ENCODE results near the gene JUN.

Gene JUN

DNA sequence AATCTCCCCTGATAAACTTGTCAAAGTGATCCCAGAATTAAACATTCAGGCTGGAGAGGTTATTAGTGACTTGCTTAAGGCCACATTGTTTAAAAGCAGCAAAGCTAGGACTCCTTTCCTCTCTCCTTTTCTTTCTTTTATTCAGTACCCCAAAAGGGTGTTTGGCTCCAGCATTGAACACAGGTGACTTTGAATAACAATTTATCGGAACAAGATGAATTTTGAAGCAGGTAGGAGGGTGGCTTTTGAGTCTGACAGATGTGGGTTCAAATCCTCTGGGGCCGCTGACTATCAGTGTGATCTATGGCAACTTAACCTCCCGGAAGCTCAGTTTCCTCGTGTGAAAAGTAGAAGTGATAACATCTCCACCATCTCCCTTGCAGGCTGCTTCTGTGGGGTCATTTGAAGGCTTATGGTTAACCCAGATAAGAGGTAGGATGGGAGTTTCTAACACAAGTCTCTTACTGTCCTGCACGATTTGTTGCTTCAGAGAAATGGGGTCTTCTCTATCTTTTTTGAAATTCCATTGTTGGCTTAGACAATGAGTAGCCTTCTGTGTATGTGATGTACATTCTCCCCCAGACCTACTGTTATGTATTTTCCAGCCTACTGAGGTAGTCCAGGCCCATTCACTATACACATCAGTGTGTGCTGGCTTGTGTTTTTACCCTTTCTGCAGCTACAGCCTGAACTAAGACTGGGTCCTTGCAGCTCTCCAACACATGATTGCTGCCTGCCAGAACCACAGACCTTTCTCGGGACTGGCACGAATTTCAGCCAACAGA, 29.0 kb downstream of the JUN start:
- no peak for DNase-seq

DNA sequence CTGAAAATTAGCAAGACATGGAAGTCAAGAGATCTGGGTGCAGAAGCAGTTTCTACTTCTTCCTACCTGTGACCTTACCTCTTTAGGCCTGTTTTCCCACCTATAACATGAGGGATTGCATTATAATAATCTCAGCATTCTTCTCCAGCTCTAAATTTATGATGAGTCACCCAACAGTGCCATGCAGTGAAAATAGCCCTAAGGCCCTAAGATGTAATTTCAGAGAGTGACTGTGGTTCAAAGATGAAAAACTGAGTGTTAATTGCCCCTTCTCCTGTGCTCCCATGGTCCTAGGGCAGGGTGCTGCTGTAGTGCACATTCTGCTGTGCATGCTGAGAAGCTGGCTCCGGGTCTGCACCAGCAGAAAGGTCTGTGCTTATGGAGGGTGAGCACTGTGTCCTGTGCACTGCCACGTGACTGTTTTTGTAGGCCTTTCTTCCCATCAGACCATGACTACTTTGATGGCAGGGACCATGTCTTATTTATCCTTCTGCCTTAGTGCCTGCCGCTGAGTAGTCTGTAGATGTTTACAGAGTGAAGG, 29.7 kb downstream of the JUN start:
- no peak for DNase-seq

DNA sequence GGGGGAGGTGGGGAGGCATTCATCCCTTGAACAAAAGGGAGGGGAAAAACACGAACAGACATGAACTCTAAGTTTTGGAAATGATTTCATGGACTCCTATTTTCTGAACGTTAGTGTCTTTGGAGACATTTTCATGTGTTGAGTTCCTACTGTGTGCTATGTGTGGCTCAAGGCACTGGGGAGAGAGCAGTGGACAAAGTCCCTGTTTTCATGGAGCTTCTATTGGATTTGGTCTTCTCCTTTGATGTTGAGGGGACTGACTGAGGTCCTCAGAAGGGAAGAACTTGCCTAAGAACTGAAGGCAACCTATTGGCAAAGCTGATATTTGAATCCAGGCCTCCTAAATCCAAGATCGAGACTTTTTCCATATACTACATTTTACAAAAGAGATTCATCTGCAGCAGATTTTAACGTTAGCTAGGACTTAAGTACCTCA, 30.4 kb downstream of the JUN start:
- DNase-seq, result no peak

DNA sequence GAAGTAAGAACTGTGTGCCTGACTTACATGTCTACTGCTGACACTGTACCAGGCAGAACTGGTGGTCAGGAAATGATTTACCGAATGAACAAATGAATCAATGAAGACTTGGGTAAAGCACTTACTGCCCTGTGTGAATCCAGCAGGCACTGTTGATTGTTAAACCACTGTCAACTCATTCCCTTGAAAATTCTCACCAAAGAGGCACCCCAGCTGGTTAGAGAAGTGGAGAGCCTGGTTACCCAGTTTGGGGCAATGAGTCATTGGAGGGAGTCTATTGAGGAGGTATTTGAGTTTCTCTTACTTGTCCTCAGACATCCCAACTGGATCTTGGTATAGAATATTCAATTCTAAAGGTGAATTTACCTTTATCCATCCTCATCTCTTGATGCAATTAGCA, 34.2 kb downstream of the JUN start:
- no peak for DNase-seq

DNA sequence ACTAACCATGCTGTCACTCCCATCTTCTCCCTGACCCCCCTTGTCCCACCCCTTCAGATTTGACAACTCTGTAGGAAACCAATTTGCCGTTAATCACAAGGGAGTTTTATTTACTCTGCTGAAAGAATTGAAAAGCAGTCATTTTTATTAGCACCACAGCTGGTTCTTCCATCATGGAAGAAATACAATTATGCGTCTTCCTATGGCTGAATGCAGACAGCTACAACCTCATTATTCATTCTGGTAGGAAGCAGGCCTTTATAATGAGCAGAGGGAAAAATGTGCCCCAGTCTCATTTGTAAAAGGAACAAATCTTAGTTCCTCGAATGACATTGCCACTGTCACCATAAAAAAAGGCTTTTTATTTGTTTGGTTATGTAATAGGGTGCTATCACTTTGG, 35.2 kb downstream of the JUN start:
- no peak for DNase-seq

DNA sequence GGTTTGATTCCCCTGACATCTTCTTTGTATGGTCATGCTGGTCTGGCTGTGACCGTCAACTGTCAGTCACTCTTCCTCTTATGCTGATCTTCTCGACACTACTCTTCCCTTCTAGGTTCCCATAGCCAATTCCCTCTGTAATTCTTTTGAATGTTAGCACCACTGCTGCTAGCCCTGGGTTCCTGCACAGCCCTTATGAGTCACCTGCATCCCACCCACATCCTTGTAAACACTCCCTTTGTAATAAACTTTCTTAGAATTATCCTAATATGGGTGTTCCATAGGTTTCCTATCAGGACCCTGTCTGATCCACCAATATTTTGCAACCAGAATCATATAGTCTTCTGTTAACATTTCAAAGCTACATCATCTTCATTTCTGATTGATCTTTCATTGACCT, 37.1 kb downstream of the JUN start:
- DNase-seq, result no peak

DNA sequence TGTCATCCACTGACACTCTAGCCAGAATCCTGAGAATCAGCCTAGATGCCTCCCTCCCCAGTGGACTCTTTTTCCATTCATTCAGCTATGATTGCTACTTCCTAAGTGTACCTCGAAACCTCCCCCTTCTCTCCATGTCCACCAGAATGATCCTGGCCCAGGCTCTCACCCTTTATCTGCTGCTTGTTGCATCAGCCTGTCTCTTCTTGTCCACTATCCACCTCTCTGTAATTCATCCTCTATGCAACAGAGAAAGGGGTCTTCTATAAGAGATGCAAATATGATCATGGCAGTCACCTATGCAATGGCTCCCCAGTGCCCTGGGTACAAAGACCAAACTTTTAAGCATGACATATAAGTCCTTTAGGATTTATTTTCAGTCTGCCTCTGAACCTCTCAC, 37.7 kb downstream of the JUN start:
- DNase-seq, result no peak

DNA sequence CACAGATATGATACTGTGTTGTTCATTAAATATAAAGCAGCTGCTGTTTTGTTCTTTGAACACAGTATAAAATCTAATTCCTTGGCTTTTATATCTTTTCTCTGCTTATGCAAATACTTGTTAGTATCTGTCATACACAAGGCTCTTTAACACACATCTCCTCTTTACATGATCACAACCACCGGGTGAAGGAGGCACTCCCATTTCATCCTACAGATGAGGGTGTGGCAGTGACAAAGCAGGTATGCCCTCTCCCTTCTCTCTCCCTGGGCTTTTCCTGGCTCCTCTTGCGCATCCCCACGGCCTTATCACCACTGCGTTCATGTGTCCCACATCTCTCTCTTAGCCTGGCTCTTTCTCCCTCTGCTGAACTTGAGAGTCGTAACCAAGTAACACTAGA, 38.2 kb downstream of the JUN start:
- no peak for DNase-seq

DNA sequence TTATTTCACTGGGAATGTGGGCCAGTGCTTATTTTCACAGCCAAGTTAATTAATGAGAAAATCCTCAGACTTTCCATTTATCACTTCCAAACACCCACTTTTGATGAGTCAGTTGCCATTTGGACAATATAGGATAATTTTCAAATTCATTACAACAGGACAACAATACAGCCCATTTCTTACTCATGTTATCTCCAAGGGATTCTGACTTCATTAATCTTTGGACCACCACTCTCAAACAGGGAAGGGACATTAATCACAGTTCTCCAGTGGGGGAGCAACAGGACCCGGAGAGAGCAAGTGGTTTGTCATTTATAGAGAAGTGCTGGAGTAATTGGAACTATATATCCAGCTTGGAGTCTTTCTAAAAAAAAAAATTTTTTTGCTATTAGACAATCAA, 38.7 kb downstream of the JUN start:
- no peak for DNase-seq

DNA sequence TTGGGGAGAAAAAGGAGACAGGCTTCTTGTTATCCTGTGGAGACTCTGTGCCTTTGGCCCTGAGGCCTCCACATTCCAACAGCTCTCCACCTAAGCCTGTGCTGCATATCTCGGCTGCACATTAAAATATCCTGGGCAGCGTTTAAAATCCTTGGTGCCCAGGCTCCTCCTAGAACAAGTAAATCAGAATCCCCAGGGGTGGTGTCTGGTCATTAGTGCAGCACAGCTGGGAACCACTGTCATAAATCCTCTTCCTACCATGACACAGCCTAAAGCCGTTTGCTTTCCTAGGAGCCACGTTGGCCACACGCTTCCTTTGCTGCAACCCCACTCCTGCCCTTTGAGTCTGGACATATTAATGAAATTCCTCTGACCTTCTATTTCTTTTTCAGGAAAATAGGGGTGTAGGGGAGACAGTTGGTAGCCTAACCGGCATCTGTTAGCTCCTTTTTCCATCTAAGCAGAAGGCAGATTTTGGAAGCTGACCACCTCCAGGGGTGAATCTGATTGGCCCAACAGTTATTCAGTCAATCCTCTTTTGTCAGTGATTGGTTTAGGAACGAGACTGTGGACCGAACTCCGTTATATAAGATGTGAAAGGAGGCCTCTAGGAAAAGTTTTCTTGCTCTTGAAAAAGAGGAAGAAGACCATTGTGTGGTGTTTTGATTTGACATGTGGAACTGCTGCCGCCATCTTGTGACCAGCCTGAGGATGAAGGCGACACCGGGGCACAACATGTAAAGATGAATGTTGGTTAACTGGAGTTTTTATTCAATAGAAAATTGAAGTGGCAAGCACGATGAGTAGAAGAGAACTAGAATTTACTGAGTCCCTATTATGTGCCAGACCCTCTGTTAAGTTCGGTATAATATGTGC, 41.9 kb downstream of the JUN start:
- DNase-seq, result no peak

DNA sequence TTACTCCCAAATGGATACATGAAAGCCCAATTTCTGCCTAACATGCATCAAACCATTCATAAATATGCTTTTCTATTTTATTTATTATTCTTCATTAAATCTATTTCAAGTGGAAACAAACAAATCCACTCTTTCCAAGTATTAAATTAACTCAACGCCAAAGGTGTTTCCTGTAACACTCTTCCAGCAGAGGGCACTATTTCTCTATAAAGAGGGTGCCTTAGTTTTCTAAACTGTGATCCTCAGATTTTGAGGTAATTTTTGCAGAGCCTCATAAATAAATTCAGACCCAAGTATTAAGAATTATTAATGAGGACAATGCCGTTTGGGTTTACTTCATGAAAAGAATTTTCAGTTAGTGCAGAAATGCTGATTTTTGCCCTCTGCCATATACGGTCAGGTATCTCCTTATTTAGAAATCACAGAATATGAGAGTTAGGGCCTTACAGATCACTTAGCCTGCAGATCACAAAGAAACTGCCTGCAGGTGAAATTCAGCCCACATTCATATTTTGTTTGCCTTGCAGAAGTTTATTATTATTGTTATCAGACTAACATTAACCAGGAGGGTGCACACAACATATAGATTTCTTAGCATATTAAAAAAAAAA, 43.9 kb downstream of the JUN start:
- DNase-seq, result peak; percentile 42

DNA sequence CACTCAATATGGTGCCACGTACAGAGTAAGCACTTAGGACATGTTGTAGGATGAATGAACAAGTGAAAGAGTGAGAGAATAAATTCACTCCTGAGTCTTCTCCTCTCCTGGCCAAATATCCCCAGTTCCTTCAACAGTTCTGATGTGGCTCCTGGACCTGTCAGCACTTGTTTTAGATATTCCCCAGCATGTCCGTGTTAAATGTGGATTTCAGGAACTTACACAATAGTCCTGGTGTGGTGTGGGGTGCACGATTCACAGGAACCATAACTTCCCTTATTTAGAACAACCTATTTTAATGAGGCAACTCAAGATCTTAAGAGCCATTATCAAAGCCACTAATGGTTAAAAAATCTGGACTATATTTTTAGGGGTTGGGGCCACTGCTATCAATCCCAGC, 45.0 kb downstream of the JUN start:
- DNase-seq, result no peak

DNA sequence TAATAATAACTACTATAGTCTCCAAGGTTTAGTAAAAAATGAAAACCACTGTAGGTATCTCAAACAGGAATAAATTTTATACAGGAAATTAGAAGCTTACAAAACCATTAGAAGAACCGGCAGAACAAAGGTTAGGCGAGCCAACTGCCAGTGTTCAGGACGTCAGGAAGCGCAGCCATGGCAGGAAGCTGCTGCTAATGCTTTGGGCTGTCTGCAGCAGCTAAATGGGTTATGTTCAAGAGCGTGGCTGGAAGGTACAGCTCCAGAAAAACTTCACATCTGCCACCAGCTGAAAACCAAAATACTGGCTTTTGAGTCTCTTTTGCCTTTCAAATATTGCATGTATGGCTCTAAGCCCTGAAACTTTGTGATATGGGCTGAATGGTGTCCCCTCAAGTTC, 48.3 kb downstream of the JUN start:
- no peak for DNase-seq

DNA sequence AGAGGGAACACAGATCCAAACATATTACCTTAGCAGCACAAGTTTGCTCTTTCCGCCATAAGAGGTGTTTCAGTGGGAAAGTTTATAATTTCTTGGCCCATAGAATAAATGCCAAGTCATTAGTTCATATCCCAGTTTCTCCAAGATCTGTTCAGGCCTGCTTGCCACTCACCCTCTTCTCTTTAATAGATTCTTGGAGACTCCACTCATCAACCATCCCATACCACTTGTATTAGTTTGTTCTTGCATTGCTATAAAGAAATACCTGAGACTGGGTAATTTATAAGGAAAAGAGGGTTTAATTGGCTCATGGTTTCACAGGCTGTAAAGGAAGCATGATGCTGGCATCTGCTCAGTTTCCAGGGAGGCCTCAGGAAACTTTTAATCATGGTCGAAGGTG, 49.2 kb downstream of the JUN start:
- no peak for DNase-seq

DNA sequence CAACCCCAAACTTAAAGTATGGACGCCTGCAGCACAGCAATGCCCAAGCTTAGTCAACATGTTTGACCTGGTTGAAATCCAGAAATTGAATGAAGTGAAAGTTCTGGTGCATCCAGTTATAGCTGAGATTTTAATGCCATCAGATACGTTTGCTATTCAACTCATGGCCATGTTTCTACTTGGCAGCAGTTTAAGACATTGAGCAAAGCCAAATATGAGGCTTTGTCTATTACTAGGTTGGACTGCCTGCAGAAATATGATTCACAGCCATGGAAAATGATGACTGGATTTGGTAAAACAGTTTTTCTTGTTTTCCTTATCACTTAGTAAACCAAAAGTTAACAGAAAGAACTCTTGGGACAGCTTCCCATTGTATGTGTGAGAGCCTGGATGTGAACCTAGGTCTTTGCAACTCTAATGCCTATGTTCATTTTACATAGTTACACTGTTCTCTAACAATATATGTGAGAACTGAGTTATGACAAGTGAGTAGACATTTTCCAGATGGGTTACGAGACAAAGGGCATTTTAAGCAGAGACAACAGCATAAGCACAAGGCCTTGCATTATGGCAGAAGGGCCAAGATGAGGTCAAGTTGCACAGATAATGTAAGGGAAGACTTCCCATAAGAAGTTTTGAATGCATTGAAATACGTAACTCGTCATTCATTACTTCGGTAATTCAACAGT, 51.6 kb downstream of the JUN start:
- no peak for DNase-seq

All from SHP77 treated with DMSO at 0.1 percent for 48 hours (cell line).